Upper lobe of left lung (tissue), 4 donors: ENCODE measurements around the gene METTL22.

Experiments used
- POLR2AphosphoS5 ChIP-seq, 2 donors: sonication (generic); formaldehyde crosslinking; IDR thresholded peaks; one replicate each; pipeline ENCODE4 v1.5.1; 2017; ENCODE audit warnings: antibody characterized with exemption in 2 of 2
- TF ChIP-seq, protein P1 (sequence below), 6 experiments: fragments of 450-650 bp in 4 of 6; fragments of 200-600 bp in 2 of 6; sonication (generic) in 2 of 6; IDR thresholded peaks; one replicate each; pipeline ENCODE4 v1.5.1; 2016 to 2019; ENCODE audit warnings: antibody characterized with exemption in 6 of 6

DNA sequence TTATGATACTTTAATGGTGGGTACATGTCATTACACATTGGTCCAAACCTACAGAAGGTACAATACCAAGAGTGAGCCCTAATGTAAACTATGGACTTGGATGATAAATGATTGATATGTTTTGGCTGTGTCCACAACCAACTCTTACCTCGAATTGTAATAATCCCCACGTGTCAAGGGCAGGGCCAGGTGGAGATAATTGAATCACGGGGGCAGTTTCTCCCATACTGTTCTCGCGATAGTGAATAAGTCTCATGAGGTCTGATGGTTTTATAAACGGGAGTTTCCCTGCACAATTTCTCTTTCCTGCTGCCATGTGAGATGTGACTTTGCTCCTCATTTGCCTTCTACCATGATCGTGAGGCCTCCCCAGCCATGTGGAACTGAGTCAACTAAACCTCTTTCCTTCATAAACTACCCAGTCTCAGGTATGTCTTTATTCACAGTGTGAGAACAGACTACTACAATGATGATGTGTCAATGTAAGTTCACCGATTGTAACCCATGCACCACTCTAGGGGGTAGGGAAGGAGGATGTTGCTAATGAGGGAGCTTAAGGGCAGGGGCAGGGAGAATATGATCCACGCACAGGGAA lies 7.0 kb upstream of the METTL22 start:
- TF ChIP-seq, protein P1, sequence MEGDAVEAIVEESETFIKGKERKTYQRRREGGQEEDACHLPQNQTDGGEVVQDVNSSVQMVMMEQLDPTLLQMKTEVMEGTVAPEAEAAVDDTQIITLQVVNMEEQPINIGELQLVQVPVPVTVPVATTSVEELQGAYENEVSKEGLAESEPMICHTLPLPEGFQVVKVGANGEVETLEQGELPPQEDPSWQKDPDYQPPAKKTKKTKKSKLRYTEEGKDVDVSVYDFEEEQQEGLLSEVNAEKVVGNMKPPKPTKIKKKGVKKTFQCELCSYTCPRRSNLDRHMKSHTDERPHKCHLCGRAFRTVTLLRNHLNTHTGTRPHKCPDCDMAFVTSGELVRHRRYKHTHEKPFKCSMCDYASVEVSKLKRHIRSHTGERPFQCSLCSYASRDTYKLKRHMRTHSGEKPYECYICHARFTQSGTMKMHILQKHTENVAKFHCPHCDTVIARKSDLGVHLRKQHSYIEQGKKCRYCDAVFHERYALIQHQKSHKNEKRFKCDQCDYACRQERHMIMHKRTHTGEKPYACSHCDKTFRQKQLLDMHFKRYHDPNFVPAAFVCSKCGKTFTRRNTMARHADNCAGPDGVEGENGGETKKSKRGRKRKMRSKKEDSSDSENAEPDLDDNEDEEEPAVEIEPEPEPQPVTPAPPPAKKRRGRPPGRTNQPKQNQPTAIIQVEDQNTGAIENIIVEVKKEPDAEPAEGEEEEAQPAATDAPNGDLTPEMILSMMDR (IDR thresholded peaks at IDR 0.05): no peak
- TF ChIP-seq POLR2AphosphoS5 (IDR thresholded peaks at IDR 0.05): no peak
